Ishikawa (cell line): ENCODE measurements around the gene C16orf74.

Experiments used
- CEBPB ChIP-seq: IDR thresholded peaks from 2 replicates; pipeline ENCODE4 v1.6.1; 2012
- CREB1 ChIP-seq: IDR thresholded peaks from 2 replicates; pipeline ENCODE4 v1.6.1; 2012; ENCODE audit warnings: low read depth
- EGR1 ChIP-seq: IDR thresholded peaks from 2 replicates; pipeline ENCODE4 v1.6.1; 2012
- EP300 ChIP-seq: IDR thresholded peaks from 2 replicates; pipeline ENCODE4 v1.6.1; 2012; ENCODE audit warnings: borderline replicate concordance
- FOXM1 ChIP-seq: IDR thresholded peaks from 2 replicates; pipeline ENCODE4 v1.6.1; 2012; ENCODE audit warnings: low read depth, borderline replicate concordance
- NFIC ChIP-seq: IDR thresholded peaks from 2 replicates; pipeline ENCODE4 v1.6.1; 2012
- RAD21 ChIP-seq: IDR thresholded peaks from 2 replicates; pipeline ENCODE4 v1.6.1; 2012; ENCODE audit warnings: low read depth
- TAF1 ChIP-seq: IDR thresholded peaks from 2 replicates; pipeline ENCODE4 v1.6.1; 2012; ENCODE audit warnings: low read depth, mild to moderate bottlenecking
- TCF12 ChIP-seq: IDR thresholded peaks from 2 replicates; pipeline ENCODE4 v1.6.1; 2012; ENCODE audit warnings: low read depth
- TEAD4 ChIP-seq: IDR thresholded peaks from 2 replicates; pipeline ENCODE4 v1.6.1; 2012
- YY1 ChIP-seq: IDR thresholded peaks from 2 replicates; pipeline ENCODE4 v1.6.1; 2012; ENCODE audit warnings: low read depth
- ZBTB7A ChIP-seq: IDR thresholded peaks from 2 replicates; pipeline ENCODE4 v1.6.1; 2012; ENCODE audit warnings: low read depth
- TF ChIP-seq, protein P1 (sequence below): IDR thresholded peaks from 2 replicates; pipeline ENCODE4 v1.6.1; 2012
- TF ChIP-seq, protein P2 (sequence below): IDR thresholded peaks from 2 replicates; pipeline ENCODE4 v1.6.1; 2012; ENCODE audit warnings: low read depth, mild to moderate bottlenecking
- TF ChIP-seq, protein P3 (sequence below): IDR thresholded peaks from 2 replicates; pipeline ENCODE4 v1.6.1; 2012

Gene C16orf74

DNA sequence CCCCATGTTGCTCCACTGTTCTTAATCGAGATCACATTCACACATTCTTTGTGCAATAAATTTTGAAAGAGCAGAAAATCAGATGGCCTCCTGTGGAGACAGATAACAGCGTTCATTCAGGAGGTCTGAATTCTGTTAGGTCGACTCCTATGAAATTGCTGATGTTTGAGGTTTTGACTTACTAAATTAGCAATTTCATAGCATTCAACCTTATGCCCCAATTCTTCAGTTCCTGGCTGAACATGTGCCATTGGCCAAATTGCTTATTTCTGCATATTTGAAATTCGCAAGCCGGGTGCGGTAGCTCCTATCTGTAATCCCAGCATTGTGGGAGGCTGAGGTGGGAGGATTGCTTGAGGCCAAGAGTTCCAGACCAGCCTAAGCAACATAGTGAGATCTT is 22.1 kb upstream of the C16orf74 start:
- TF ChIP-seq, protein P1, sequence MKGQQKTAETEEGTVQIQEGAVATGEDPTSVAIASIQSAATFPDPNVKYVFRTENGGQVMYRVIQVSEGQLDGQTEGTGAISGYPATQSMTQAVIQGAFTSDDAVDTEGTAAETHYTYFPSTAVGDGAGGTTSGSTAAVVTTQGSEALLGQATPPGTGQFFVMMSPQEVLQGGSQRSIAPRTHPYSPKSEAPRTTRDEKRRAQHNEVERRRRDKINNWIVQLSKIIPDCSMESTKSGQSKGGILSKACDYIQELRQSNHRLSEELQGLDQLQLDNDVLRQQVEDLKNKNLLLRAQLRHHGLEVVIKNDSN: no peak
- no peak for TF ChIP-seq FOXM1
- TF ChIP-seq, protein P2, sequence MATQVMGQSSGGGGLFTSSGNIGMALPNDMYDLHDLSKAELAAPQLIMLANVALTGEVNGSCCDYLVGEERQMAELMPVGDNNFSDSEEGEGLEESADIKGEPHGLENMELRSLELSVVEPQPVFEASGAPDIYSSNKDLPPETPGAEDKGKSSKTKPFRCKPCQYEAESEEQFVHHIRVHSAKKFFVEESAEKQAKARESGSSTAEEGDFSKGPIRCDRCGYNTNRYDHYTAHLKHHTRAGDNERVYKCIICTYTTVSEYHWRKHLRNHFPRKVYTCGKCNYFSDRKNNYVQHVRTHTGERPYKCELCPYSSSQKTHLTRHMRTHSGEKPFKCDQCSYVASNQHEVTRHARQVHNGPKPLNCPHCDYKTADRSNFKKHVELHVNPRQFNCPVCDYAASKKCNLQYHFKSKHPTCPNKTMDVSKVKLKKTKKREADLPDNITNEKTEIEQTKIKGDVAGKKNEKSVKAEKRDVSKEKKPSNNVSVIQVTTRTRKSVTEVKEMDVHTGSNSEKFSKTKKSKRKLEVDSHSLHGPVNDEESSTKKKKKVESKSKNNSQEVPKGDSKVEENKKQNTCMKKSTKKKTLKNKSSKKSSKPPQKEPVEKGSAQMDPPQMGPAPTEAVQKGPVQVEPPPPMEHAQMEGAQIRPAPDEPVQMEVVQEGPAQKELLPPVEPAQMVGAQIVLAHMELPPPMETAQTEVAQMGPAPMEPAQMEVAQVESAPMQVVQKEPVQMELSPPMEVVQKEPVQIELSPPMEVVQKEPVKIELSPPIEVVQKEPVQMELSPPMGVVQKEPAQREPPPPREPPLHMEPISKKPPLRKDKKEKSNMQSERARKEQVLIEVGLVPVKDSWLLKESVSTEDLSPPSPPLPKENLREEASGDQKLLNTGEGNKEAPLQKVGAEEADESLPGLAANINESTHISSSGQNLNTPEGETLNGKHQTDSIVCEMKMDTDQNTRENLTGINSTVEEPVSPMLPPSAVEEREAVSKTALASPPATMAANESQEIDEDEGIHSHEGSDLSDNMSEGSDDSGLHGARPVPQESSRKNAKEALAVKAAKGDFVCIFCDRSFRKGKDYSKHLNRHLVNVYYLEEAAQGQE: no peak
- TF ChIP-seq, protein P3, sequence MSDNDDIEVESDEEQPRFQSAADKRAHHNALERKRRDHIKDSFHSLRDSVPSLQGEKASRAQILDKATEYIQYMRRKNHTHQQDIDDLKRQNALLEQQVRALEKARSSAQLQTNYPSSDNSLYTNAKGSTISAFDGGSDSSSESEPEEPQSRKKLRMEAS: no peak
- TF ChIP-seq TAF1: no peak
- TF ChIP-seq CEBPB: no peak
- no peak for TF ChIP-seq ZBTB7A
- no peak for TF ChIP-seq YY1
- TF ChIP-seq EP300: no peak

DNA sequence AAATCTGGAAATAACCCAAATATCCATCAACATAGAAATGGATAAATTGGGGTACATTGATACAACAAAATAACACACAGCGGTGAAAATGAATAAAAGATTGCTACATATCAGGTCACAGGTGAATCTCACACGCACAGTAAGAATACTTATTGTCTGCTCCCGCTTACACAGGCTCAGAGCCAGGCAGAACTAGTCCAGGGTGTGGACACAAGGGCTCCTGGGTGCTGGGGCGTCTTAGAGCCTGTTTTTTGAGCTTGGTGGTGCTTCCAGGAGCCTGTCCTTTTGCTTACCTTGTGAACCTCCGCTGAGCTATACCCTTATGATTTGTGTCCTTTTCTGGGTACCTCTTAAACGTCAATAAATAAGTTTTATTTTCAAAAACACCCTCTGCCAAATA is 19.8 kb upstream of the C16orf74 start:
- TF ChIP-seq, protein P3: no peak
- TF ChIP-seq EP300: no peak
- TF ChIP-seq EGR1: no peak
- TF ChIP-seq RAD21: no peak
- TF ChIP-seq TCF12: no peak
- no peak for TF ChIP-seq CEBPB
- TF ChIP-seq FOXM1: no peak
- no peak for TF ChIP-seq NFIC
- TF ChIP-seq CREB1: no peak
- TF ChIP-seq, protein P1: no peak
- no peak for TF ChIP-seq TAF1
- no peak for TF ChIP-seq TEAD4
- TF ChIP-seq YY1: no peak
- no peak for TF ChIP-seq ZBTB7A
- TF ChIP-seq, protein P2: no peak

DNA sequence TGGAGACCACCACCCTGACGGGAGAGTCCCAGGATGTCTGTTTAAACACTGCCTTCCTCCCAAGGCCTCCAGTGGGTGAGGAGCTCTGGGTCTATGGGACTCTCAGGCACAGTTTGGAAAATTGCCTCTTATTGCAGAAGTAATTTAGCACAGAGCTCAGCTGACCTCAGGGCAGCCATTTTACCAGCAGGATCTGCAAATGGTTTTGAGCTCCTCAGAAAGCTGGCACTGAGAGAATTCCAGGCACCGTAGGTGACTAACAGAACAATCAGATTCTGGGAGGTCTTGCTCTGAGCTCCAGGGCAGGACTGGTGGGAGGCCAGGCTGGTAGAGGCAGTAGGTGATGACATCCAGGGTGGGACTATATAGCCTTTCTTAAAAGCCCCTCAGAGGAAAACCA is 17.3 kb upstream of the C16orf74 start:
- no peak for TF ChIP-seq CREB1
- TF ChIP-seq TEAD4: no peak
- TF ChIP-seq EGR1: no peak
- TF ChIP-seq FOXM1: no peak
- TF ChIP-seq CEBPB: no peak

DNA sequence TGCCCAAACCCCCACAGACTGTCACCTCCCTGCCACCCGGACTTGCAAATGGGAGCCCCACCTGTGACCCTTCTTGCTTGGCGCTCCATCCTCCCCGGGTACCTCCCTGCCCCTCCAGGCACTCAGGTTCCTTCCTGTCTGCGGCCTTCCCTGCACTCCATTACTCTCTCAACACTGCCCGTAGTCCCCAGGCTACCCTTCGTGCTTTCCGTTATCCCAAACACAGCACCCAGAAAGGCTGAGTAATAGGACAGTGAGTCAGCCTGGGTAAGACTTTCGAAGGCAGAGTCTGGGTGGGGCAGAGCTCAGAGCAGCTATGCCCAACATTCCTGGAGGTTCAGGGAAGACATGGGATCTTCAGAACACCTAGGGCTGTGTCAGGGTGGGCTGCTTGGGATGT is 16.6 kb upstream of the C16orf74 start:
- TF ChIP-seq RAD21 (no peak), CREB1 (no peak), EGR1 (no peak), FOXM1 (no peak), CEBPB (no peak), YY1 (no peak), ZBTB7A (no peak), EP300 (no peak), TCF12 (no peak), TEAD4 (no peak), NFIC (no peak), TAF1 (no peak)
- TF ChIP-seq, protein P3: no peak
- TF ChIP-seq, protein P1: no peak
- TF ChIP-seq, protein P2: no peak
